Measurements from ENCODE around the gene ATG16L2. TPM values are rescaled to one million over a fixed set of nuclear protein-coding genes. Genes with fewer than 3 reads are reported as not detected.

ATG16L2 gene
- polyA plus RNA-seq, 1 experiment: 10.1 TPM

DNA sequence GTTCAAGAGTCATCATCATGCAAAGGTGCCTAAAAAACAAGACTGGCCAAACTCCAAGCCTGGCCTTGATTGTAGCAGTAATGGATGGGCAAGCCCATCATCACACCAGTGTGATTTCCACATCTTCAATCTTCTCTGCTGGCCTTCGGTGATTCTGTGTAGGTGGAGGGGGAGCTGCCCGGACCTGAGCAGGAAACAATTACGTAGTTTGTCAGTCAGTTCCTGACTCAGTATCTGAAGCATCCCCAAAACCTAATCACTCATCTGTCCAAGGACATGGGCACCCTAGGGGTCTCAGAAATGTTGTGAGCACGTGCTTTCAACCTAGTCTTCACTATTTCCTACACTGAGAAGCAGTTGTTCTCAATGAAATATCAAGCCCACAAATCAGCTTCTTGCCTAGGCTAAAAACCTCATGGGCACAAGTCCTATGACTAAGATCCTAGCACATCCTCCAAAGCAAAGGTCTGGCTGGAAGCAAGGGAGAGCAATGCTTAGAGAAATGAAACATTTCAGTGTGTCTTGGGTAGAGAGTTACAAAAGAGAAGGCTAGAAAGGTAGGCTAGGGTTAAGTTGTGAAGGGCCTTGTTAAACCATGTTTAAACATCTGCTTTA, 24.6 kb downstream of the ATG16L2 start:
- H3K27me3 ChIP-seq (ENCODE audit: control insufficient read depth, insufficient read depth, low read length): no peaks in the 10 kb centered on the region
- no peak for TF ChIP-seq CTCF (IDR thresholded peaks at IDR 0.05; ENCODE audit: insufficient read depth, low read depth, low read length)
- POLR2A ChIA-PET: no interaction called here
- H3K4me3 ChIP-seq (ENCODE audit: low read depth, low read length): no peak overlapping the region
- DNase-seq (ENCODE audit: low read depth): no peak
- peaks cover 12% of the 10 kb centered on the region for H3K36me3 ChIP-seq (ENCODE audit: control insufficient read depth, insufficient read depth, low read length)
- CTCF ChIA-PET: interaction anchor here (0.9 to 3.6 kb wide), 4 partner anchors 8 to 339 kb away, joined by 3 to 30 read pairs (median 6); no protein-coding TSS in a partner anchor

GRCh38 chr11:72840780-72841179, 26.6 kb downstream of the ATG16L2 start:
- CTCF ChIA-PET: interaction anchor here (0.6 to 3.6 kb wide), 13 partner anchors 10 to 490 kb away, joined by 3 to 30 read pairs (median 3); partner anchors contain the start of gene FCHSD2
- no peak overlapping the region for H3K4me3 ChIP-seq (ENCODE audit: low read depth, low read length)
- no peak for TF ChIP-seq CTCF (IDR thresholded peaks at IDR 0.05; ENCODE audit: insufficient read depth, low read depth, low read length)
- DNase-seq (ENCODE audit: low read depth): peak; percentile 59
- POLR2A ChIA-PET: no interaction called here
- H3K36me3 ChIP-seq (ENCODE audit: control insufficient read depth, insufficient read depth, low read length): peaks cover 12% of the 10 kb centered on the region
- no peaks in the 10 kb centered on the region for H3K27me3 ChIP-seq (ENCODE audit: control insufficient read depth, insufficient read depth, low read length)

- H3K4me3 ChIP-seq (ENCODE audit: low read depth, low read length): no peak overlapping the region
- H3K36me3 ChIP-seq (ENCODE audit: control insufficient read depth, insufficient read depth, low read length): peaks cover 10% of the 10 kb centered on the region
- ChIA-PET POLR2A (interaction anchor here (0.7 kb wide), 1 partner anchor 461 kb away, joined by 15 read pairs; no protein-coding TSS in a partner anchor), CTCF (interaction anchor here (0.6 to 3.6 kb wide), 11 partner anchors 10 to 489 kb away, joined by 3 to 30 read pairs (median 3); partner anchors contain the start of gene FCHSD2)
- no peaks in the 10 kb centered on the region for H3K27me3 ChIP-seq (ENCODE audit: control insufficient read depth, insufficient read depth, low read length)
- DNase-seq (ENCODE audit: low read depth): no peak
- TF ChIP-seq CTCF (IDR thresholded peaks at IDR 0.05; ENCODE audit: insufficient read depth, low read depth, low read length): no peak
Observed at GRCh38 chr11:72841397-72841796, 27.2 kb downstream of the ATG16L2 start.

DNA sequence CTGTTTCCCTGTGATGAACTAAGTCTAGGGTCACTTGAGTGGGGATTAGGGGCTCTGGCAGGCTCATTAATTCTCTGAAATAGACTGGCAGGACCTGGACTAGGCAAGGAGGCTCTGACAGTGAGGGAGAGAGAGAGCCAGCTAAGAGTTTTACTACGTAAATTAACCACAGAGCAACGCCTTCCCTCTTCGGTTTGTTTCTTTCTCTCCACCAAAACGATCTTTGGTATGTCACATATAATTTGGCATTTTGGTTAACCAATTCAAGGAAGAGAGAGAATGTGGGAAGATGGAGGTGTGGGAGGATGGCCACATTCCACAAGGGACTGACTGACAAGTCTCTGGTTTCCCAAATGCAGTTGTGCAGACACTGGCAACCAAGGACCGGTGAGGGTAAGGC, 27.9 kb downstream of the ATG16L2 start:
- TF ChIP-seq CTCF (IDR thresholded peaks at IDR 0.05; ENCODE audit: insufficient read depth, low read depth, low read length): no peak
- no peaks in the 10 kb centered on the region for H3K27me3 ChIP-seq (ENCODE audit: control insufficient read depth, insufficient read depth, low read length)
- POLR2A ChIA-PET: no interaction called here
- DNase-seq (ENCODE audit: low read depth): no peak
- H3K36me3 ChIP-seq (ENCODE audit: control insufficient read depth, insufficient read depth, low read length): peaks cover 10% of the 10 kb centered on the region
- CTCF ChIA-PET: interaction anchor here (0.6 to 3.6 kb wide), 4 partner anchors 11 to 416 kb away, joined by 3 to 30 read pairs (median 4); partner anchors contain the start of gene FCHSD2
- no peak overlapping the region for H3K4me3 ChIP-seq (ENCODE audit: low read depth, low read length)

- ChIA-PET POLR2A (no interaction called here), CTCF (interaction anchor here (2.7 kb wide), 1 partner anchor 11 kb away, joined by 10 read pairs; no protein-coding TSS in a partner anchor)
- no peak for DNase-seq (ENCODE audit: low read depth)
- Histone ChIP-seq H3K4me3 (ENCODE audit: low read depth, low read length) (no peak overlapping the region), H3K36me3 (ENCODE audit: control insufficient read depth, insufficient read depth, low read length) (peaks cover 7% of the 10 kb centered on the region), H3K27me3 (ENCODE audit: control insufficient read depth, insufficient read depth, low read length) (no peaks in the 10 kb centered on the region)
- no peak for TF ChIP-seq CTCF (IDR thresholded peaks at IDR 0.05; ENCODE audit: insufficient read depth, low read depth, low read length)
Observed at GRCh38 chr11:72842653-72843330, 28.6 kb downstream of the ATG16L2 start.
